ENCODE data around the gene CLDN19. TPM values are rescaled to one million over a fixed set of nuclear protein-coding genes. Genes with fewer than 3 reads are reported as not detected.

Gene CLDN19
- total and polyA plus RNA-seq, 2 donors, result 0.38 to 0.69 TPM

- peak; percentile 15 for DNase-seq (ENCODE audit: extremely low spot score)
- peak overlapping the region; percentile 70 for H3K27ac ChIP-seq (ENCODE audit: low read depth)
- H3K4me3 ChIP-seq (ENCODE audit: low read depth, low read length), result no peak overlapping the region
- peaks cover 4% of the 10 kb centered on the region for H3K36me3 ChIP-seq (ENCODE audit: insufficient read depth)
- whole genome bisulfite sequencing, result 65% methylated on average over 5 of the region's 5 CpGs
- H3K4me1 ChIP-seq (ENCODE audit: insufficient read depth), result peaks cover 2% of the 10 kb centered on the region
These were observed 47.6 kb downstream of the CLDN19 start for GRCh38 chr1:42692461-42692860.

DNA sequence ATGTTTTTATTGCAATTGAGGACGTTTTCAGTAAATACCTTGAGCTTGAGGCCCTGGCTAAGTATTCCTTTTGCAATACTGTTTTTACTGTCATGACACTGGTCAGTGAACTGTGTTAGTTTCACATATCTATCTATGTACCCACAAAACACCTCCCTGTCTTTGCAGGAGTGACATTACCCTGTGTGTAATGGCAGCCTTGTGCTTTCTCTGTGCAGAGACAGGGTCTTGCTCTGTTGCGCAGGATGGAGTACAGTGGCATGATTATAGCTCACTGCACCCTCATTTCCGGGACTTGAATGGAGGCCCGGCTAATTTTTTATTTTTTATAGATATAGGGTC is 48.9 kb downstream of the CLDN19 start:
- 71% methylated on average over 4 of the region's 4 CpGs for WGBS
- no peak for DNase-seq (ENCODE audit: extremely low spot score)
- Histone ChIP-seq H3K27ac (ENCODE audit: low read depth) (no peak overlapping the region), H3K36me3 (ENCODE audit: insufficient read depth) (peaks cover 1% of the 10 kb centered on the region), H3K4me1 (ENCODE audit: insufficient read depth) (peaks cover 2% of the 10 kb centered on the region), H3K4me3 (ENCODE audit: low read depth, low read length) (no peak overlapping the region)

DNA sequence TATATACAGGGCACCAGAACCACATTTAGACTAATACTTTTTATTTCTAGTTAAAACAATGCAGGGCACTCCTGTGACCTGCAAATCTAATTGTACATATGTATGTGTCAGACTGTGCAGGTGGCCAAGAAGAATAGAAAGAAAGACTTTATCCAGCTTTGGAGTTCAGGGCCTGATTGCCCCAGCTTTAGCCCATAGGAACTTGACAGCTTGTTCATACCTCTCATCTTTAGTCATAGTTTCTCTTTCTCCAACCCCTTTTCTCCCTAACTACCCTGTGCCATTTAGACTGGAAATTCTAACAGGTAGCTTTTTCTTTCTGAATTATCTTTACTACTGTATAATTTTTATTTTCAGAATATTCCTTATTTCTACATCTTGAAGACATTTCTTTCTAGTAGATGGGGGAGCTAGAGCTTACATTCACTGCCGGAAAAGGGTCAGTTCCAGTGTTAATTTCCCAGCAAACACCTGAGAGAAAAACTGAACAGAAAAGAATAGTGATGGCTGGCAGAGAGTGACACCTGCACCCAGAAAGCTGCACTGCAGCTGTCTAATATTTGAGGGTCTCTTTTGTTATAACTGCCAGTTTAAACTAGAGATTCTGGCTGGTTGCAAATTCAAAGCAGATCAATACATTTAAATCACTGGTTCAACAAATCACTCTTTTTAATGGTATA is 49.4 kb downstream of the CLDN19 start:
- peaks cover 2% of the 10 kb centered on the region for H3K4me1 ChIP-seq (ENCODE audit: insufficient read depth)

GRCh38 chr1:42689912-42690311 is 50.1 kb downstream of the CLDN19 start:
- peaks cover 2% of the 10 kb centered on the region for H3K4me1 ChIP-seq (ENCODE audit: insufficient read depth)
- 90% methylated on average over 3 of the region's 3 CpGs for WGBS
- DNase-seq (ENCODE audit: extremely low spot score), result no peak

More for the DNA sequence above, 49.4 kb downstream of the CLDN19 start:
- WGBS, result 80% methylated on average over 1 of the region's 1 CpG
- Histone ChIP-seq H3K27ac (ENCODE audit: low read depth) (no peak overlapping the region), H3K4me3 (ENCODE audit: low read depth, low read length) (no peak overlapping the region), H3K36me3 (ENCODE audit: insufficient read depth) (peaks cover 1% of the 10 kb centered on the region)
- no peak for DNase-seq (ENCODE audit: extremely low spot score)

DNA sequence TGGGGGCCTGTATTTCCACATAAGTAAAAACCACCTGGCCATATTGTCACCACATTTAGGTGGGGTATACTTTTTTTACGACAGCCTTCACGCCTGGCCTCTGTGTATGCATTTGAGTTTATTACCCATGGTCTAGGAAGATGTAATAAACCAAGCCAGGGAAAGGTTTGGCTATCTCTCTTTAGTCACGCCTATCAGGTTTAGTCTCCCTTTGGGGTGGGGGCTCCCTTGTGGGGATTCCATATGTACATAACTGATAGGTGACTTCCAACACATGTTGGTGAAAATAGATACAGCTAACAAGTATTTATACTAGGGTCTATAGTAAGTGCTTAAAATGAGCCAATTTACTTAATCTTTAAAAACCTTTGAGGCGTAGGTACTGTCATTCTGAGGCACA is 53.6 kb downstream of the CLDN19 start:
- H3K27ac ChIP-seq (ENCODE audit: low read depth), result no peak overlapping the region
- H3K4me3 ChIP-seq (ENCODE audit: low read depth, low read length), result no peak overlapping the region
- 76% methylated on average over 4 of the region's 4 CpGs for WGBS
- peaks cover 1% of the 10 kb centered on the region for H3K36me3 ChIP-seq (ENCODE audit: insufficient read depth)
- H3K4me1 ChIP-seq (ENCODE audit: insufficient read depth), result peaks cover 4% of the 10 kb centered on the region
- DNase-seq (ENCODE audit: extremely low spot score), result no peak

More at GRCh38 chr1:42689912-42690311, 50.1 kb downstream of the CLDN19 start:
- Histone ChIP-seq H3K27ac (ENCODE audit: low read depth) (no peak overlapping the region), H3K36me3 (ENCODE audit: insufficient read depth) (peaks cover 1% of the 10 kb centered on the region), H3K4me3 (ENCODE audit: low read depth, low read length) (no peak overlapping the region)

- Histone ChIP-seq H3K36me3 (ENCODE audit: insufficient read depth) (no peaks in the 10 kb centered on the region), H3K27ac (ENCODE audit: low read depth) (no peak overlapping the region), H3K4me1 (ENCODE audit: insufficient read depth) (peaks cover 5% of the 10 kb centered on the region), H3K4me3 (ENCODE audit: low read depth, low read length) (no peak overlapping the region)
- no peak for DNase-seq (ENCODE audit: extremely low spot score)
- 39% methylated on average over 5 of the region's 5 CpGs for WGBS
These were observed 55.9 kb downstream of the CLDN19 start for GRCh38 chr1:42684139-42684538.

Other genes with a start within 250 kb of the CLDN19 start
- gene PPIH, start 81.8 kb downstream of the CLDN19 start, total RNA-seq, result 24.1 TPM
- gene PPIH, start 81.8 kb downstream of the CLDN19 start, polyA plus RNA-seq, result 29.8 TPM
- 401 TPM for gene YBX1, start 57.8 kb downstream of the CLDN19 start, total RNA-seq
- 773 TPM for gene YBX1, start 57.8 kb downstream of the CLDN19 start, polyA plus RNA-seq
- 81.1 TPM for gene P3H1, start 26.8 kb upstream of the CLDN19 start, total RNA-seq
- 35.5 TPM for gene P3H1, start 26.8 kb upstream of the CLDN19 start, polyA plus RNA-seq
- gene C1orf50, start 27.0 kb upstream of the CLDN19 start, total RNA-seq, result 5.1 TPM
- gene C1orf50, start 27.0 kb upstream of the CLDN19 start, polyA plus RNA-seq, result 3.4 TPM
- not detected for gene TMEM269, start 44.8 kb upstream of the CLDN19 start, total RNA-seq
- 0.05 TPM for gene TMEM269, start 44.8 kb upstream of the CLDN19 start, polyA plus RNA-seq
- gene ERMAP, start 76.9 kb upstream of the CLDN19 start, total RNA-seq, result 12.3 TPM
- gene ERMAP, start 76.9 kb upstream of the CLDN19 start, polyA plus RNA-seq, result 8.2 TPM
- 30.8 TPM for gene SVBP, start 77.2 kb upstream of the CLDN19 start, total RNA-seq
- gene SVBP, start 77.2 kb upstream of the CLDN19 start, polyA plus RNA-seq, result 35.5 TPM
- gene ZNF691, start 106.4 kb upstream of the CLDN19 start, total RNA-seq, result 10.3 TPM
- 12.0 TPM for gene ZNF691, start 106.4 kb upstream of the CLDN19 start, polyA plus RNA-seq
- 78.5 TPM for gene SLC2A1, start 218.6 kb upstream of the CLDN19 start, total RNA-seq
- gene SLC2A1, start 218.6 kb upstream of the CLDN19 start, polyA plus RNA-seq, result 56.1 TPM